Activated CD4-positive, alpha-beta T cell treated with anti-CD3 and anti-CD28 coated beads, Interleukin-2, amount 50 U/mL, for 1 hour (primary cell): Measurements from ENCODE around the gene MACROD2.
"Not testable (repeated sequence)": the region's sequence is repeated elsewhere in the genome, so short reads cannot be mapped to it uniquely, and the experiment has no call there.

Experiments used
- DNase-seq: peaks from one replicate; pipeline ENCODE4 v3.0.0-alpha.2; 2020

MACROD2 gene

DNA sequence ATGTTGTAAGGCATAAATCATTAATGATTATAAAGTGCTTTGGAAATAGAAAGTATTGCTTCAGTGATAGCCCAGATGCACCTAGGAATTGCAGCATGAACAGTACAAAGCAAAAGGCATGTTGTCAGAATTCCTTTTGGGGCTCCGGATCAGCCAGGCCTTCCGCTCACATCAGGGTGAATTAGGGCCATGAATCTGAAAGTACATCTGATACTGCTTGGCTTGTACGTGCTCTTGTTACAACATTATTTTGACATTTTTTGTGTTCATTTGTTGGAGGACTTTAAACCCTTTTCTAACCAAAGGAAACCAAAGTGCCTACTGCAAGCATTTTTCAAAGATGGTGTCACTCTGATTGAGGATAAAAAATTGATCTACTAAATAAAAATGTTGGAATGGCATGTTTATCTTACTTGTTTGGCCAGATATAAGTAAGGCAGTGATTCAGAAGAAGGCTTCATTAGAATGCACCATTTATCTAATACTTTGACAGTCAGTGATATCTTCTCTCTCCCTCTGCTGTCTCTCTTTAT lies 1347.7 kb downstream of the MACROD2 start:
- no peak for DNase-seq

DNA sequence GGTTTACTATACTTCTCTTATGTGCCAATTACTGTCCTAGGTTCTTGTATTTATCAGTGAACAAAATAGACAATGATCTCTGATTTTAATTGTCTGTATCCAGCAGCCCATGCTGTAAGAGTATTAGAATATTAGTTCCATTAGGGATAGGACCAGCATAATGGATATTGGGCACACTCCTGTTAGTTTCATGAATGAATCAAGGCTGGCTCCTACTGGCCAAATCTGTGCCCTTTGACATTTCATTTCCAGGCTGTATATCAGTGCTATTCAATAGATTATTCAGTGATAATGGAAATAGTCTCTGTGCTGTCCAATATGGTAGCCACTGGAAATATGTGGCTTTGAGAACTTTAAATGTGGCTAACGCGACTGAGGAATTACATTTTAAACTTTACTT lies 1350.0 kb downstream of the MACROD2 start:
- no peak for DNase-seq

- DNase-seq, result no peak
Observed at GRCh38 chr20:15346657-15347280, 1351.5 kb downstream of the MACROD2 start.

DNA sequence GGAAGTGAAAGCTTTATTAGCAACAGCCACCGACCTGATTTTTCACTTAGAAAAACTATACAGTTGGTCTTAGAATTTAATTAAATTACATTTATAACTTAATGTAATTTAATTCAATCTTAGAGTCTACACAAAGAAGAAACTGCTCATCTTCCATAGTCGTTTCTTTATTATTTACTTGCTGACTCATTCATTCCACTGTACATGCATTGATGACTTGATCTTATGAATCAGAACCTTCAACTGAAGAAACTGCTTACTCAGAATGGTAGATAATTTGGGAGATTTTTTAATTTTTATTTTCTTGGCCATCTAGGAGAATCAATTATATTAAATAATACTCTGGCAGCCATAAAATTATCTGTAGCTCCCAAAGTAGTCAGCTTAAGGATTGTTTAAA lies 1363.7 kb downstream of the MACROD2 start:
- DNase-seq, result no peak

- no peak for DNase-seq
Observed at GRCh38 chr20:15362849-15363248, 1367.5 kb downstream of the MACROD2 start.

DNA sequence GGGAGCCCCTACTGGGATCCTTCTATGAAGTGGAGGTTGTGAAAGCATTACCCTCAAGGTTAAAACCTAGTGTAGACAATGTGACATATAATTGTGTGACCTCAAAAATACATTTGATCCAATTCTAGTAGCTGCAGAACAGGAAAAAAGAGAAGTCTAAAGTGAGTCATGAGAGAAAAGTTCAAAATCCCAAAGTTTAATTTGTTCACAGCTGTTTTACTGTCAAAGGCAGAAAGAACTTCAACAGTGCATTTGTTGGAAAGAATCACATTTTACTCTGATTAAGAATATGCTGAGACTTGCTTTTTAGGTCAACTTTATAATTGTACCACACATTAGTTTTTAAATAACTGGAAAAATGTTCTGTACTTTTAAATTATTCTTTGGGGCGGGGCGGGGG lies 1369.5 kb downstream of the MACROD2 start:
- DNase-seq, result no peak

GRCh38 chr20:15370370-15370769 lies 1375.1 kb downstream of the MACROD2 start:
- no peak for DNase-seq

GRCh38 chr20:15374682-15375081 lies 1379.4 kb downstream of the MACROD2 start:
- no peak for DNase-seq

GRCh38 chr20:15375836-15376235 lies 1380.5 kb downstream of the MACROD2 start:
- no peak for DNase-seq

DNA sequence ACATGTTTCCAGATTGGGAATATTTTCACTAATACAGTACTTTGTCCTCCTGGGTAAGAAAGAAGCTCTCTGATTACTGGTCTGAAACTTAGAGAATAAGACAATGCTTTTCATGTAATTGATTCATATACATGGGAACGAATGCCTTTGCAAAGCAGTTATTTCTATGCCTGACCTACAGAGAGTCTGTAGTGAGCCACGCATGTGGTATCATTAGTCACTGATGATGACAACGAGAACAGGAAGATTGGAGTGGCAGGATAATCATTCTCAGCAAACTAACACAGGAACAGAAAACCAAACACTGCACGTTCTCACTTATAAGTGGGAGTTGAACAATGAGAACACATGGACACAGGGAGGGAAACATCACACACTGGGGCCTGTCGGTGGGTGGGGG lies 1382.3 kb downstream of the MACROD2 start:
- DNase-seq, result not testable (repeated sequence)

DNA sequence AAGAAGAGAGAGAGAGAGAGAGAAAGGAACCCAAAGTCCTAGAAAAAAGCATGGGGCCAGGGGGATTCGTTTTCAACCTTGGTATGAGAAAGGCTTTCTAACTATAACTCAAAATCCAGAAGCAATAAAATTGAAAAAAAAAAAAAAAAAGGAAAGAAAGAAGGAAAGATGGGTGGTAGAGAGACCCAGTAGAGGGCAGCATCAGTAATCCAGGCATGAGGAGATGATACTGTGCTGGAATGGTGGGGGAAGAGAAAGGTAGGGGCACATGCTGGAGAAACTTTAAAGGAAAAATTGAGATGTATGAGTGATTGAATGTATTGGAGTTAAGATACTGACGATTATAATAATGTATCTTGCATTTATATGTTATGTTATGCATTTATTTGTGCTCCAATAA lies 1382.8 kb downstream of the MACROD2 start:
- no peak for DNase-seq

GRCh38 chr20:15379681-15380296 lies 1384.5 kb downstream of the MACROD2 start:
- DNase-seq, result no peak

DNA sequence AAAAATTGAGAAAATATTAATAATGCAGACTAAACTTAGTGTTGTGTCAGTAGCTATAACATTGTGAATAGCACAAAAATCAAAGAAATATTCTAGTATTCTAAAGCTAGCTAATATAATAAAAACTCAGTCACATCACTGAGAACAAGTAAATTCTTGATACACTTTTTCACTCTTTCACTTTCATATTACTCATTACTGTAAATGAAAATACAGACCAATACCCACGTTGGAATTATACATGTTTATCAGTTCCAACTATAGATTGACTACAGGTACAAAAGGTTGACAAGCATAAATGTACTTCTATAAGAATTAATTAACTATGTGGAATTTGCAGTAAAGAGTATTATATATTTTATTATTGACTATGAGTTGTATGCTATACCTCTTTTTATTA lies 1385.5 kb downstream of the MACROD2 start:
- no peak for DNase-seq

- no peak for DNase-seq
Observed at GRCh38 chr20:15387228-15387627, 1391.9 kb downstream of the MACROD2 start.

GRCh38 chr20:15395457-15395856 lies 1400.1 kb downstream of the MACROD2 start:
- no peak for DNase-seq

DNA sequence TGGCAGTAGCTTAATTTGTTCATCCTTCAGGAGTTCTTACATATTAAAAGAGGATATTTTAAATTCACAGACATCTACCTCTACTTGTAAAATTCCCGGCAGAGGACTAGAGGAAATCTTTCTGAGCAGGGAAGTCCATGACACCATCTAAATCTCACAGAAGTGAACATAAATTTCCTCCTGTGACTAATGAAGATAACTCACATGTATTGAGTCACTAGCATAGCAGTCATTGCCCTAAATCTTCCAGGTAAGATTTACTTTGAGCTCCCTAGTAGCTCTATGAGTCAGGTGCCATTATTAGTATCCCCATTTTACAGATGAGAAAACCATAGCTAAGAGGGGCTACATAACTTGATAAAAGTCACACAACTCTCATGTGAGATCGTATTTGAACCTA lies 1400.7 kb downstream of the MACROD2 start:
- no peak for DNase-seq

GRCh38 chr20:15396900-15397299 lies 1401.6 kb downstream of the MACROD2 start:
- no peak for DNase-seq

DNA sequence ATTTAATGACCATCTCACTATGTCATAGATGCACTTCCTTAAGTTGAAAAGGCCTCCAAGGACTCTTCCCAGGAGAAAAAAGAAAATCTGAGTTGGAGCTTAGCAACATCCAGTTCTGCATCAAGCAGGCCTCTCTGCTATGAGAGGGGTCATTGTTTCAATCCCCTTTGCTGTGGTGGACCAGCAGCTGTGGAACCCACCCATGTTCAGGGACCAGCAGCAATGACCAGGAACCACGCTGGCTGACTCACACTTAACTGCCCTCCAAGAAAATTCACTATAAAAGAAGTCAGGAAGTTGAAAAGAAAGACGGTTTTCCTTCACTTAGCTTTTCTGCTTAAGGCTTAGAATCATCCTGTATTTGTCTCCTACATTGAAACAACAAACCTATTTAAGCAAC lies 1404.5 kb downstream of the MACROD2 start:
- no peak for DNase-seq

DNA sequence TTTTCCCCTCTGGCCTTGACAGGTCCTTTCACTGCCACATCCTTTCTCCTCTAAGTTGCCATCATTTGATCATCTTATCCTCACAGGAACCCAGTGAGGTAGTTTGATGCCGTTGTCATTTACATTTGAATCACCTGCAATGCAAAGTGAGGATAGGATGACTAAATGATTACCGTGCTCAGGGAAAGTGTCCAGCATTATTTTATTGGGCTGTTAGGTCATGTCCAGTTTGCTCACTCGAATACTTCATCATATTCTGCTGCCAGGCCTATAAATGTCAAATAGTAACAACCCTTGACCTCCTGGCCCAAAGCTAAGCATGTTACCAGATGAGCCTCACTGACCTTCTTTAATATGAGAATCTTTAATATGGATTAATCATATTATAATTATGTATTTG lies 1410.8 kb downstream of the MACROD2 start:
- no peak for DNase-seq

- DNase-seq, result no peak
Observed at GRCh38 chr20:15411781-15412180, 1416.5 kb downstream of the MACROD2 start.

GRCh38 chr20:15415908-15416307 lies 1420.6 kb downstream of the MACROD2 start:
- no peak for DNase-seq

DNA sequence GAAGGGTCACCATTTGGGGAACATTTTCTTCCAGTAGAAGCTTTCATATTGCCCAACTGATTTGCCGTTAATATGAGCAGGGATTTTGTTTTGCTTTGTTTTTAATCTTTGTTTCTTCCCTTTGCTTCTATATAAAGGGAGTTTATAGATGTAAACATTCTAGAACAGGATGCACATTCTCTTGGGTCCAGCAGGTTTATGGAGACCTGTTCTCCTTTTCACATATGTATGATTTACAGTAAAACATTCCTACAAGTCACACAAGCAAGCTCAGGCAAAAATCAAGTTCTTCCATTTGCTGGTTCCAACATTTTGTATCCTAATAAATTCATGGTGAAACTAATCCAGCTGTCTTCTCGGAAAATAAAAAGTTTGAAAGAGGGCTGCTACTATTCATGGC lies 1424.5 kb downstream of the MACROD2 start:
- DNase-seq, result no peak

GRCh38 chr20:15422966-15423365 lies 1427.7 kb downstream of the MACROD2 start:
- no peak for DNase-seq

DNA sequence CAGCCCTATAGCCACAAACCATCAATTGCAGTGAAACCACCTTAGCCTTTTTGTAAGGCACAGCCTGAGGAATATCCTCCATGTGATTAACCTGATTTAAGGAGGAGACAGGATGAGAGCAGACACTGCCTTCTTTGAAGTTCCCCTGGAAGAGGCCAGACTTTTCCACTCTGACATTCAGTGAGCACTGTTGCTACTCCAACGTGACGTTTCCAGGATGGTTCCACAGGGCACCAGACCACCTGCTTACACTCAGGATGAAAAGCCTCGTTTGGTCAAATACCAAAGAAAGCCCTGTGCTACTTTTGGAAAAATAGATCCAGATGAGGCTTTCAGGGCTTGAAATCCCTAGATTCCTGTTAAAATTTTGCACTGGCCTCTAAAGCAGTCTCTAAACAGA lies 1444.2 kb downstream of the MACROD2 start:
- DNase-seq, result no peak
